GM06990 (cell line): ENCODE measurements around the gene IGSF11.

Experiments
- DNase-seq: peaks from one replicate; pipeline ENCODE4 v3.0.0-alpha.2; 2011; ENCODE audit not compliant: insufficient read length; ENCODE audit errors: extremely low read depth
- H3K27me3 ChIP-seq: replicated peaks from 2 replicates; pipeline ENCODE4 v1.6.0; 2011; ENCODE audit warnings: low read length; ENCODE audit not compliant: control insufficient read depth, insufficient read depth
- H3K36me3 ChIP-seq: 2 replicates; pipeline ENCODE4 v1.5.1; 2011; ENCODE audit warnings: low read length; ENCODE audit not compliant: control insufficient read depth, insufficient read depth
- H3K4me3 ChIP-seq: replicated peaks from 2 replicates; pipeline ENCODE4 v1.5.1; 2011; ENCODE audit warnings: low read depth, mild to moderate bottlenecking, control low read depth, low read length
- CTCF ChIP-seq: IDR thresholded peaks from 2 replicates; pipeline ENCODE4 v1.5.1; 2011; ENCODE audit warnings: low read length, control low read depth, mild to moderate bottlenecking, inconsistent platforms; ENCODE audit not compliant: insufficient read depth, poor library complexity, severe bottlenecking

Gene IGSF11

DNA sequence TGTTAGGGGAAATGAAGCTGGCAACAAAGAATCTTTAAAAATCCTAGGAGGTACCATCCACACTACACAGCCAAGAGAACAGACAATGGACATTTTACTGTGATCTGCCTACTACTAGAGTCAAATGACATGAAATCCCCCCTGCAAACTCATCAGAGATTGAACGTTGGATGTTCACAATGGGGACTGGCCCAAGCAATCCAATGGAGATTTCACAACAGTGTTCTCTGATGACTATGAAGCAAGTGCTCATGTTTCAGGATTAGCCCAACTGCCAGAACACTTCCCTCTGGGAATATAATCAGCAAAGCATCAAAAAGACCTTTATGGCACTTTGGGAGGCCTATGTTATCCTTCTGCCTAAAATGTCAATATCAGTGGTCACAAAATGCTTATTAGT, 97.8 kb downstream of the IGSF11 start:
- Histone ChIP-seq H3K4me3 (no peak overlapping the region), H3K27me3 (no peaks in the 10 kb centered on the region), H3K36me3 (no peaks in the 10 kb centered on the region)
- no peak for TF ChIP-seq CTCF
- no peak for DNase-seq

- no peak for TF ChIP-seq CTCF
- DNase-seq = no peak
- H3K27me3 ChIP-seq = no peaks in the 10 kb centered on the region
- no peaks in the 10 kb centered on the region for H3K36me3 ChIP-seq
- no peak overlapping the region for H3K4me3 ChIP-seq
Measured at GRCh38 chr3:118932822-118933558, 101.7 kb downstream of the IGSF11 start.

- Histone ChIP-seq H3K4me3 (no peak overlapping the region), H3K27me3 (no peaks in the 10 kb centered on the region), H3K36me3 (no peaks in the 10 kb centered on the region)
- DNase-seq = no peak
- no peak for TF ChIP-seq CTCF
Measured at GRCh38 chr3:118931996-118932395, 102.7 kb downstream of the IGSF11 start.

DNA sequence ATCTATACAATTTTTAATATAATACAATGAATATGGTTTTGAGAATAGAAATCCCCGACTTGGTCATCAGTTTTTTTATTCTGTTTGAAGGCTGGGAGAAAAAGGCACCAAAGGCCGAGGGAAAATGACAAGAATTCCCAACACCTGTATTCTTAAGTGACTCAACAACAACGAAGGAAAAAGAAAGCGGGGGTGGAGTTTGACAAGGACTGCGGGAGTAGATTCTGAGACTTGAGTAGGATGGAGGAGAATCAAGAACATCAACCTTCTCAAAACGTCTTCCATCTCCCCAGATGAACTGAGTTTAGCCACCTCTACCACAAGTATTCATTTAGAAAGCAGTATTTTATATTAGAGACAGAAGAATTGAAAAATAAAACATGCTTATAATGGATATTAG, 107.2 kb downstream of the IGSF11 start:
- no peaks in the 10 kb centered on the region for H3K36me3 ChIP-seq
- no peak for TF ChIP-seq CTCF
- H3K4me3 ChIP-seq = no peak overlapping the region
- no peaks in the 10 kb centered on the region for H3K27me3 ChIP-seq
- DNase-seq = no peak

DNA sequence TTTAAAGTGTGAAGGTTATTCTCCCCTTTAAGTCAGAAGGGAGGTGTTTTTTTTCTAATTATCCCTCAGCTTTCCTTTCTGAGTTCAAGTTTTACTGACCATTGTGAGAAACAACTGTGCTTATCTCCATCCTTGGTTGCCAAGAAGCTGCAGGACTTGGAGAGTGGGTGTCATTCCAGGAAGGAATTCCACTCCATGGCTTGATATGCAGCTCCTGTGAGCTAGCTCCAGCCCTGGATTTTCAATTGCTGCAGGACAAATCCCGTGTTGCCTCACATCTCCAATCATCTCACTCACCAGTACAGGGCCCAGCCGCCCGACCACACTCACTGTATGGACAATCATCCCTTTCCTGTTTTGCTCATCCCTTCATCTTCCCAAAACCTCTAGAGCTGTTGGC, 122.5 kb downstream of the IGSF11 start:
- Histone ChIP-seq H3K27me3 (no peaks in the 10 kb centered on the region; the same call in 1 of the 2 replicates), H3K36me3 (no peaks in the 10 kb centered on the region), H3K4me3 (no peak overlapping the region)
- DNase-seq = no peak
- TF ChIP-seq CTCF = no peak

DNA sequence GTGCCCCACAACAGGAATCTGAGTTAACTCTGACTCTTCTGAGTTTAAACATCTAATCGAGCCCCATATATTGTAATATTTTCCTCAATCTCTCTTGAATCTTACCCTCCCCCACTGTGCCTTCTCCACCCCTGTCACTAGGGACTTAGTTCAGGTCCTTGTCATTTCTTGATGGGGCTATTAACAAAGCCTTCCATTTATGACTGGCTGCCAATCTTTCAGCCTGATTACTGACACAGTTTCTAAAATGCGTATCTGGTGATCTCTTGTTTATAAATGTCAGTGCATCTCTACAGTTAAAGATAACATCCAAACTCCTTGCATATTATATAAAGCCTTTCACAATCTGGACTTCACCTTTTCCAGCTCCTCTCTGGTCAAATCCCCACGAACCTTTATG, 124.3 kb downstream of the IGSF11 start:
- no peaks in the 10 kb centered on the region for H3K36me3 ChIP-seq
- DNase-seq = no peak
- no peak overlapping the region for H3K4me3 ChIP-seq
- no peaks in the 10 kb centered on the region; the same call in 1 of the 2 replicates for H3K27me3 ChIP-seq
- TF ChIP-seq CTCF = no peak
